ENCODE results near the gene FRK. TPM values are rescaled to one million over a fixed set of nuclear protein-coding genes. Genes with fewer than 3 reads are reported as not detected.

Gene FRK
- total and polyA plus RNA-seq, 7 donors: 0.10 to 4.2 (median 1.4) TPM

GRCh38 chr6:116033687-116034303, 26.9 kb downstream of the FRK start:
- Histone ChIP-seq H3K27ac (peak overlapping the region; percentile 17), H3K4me3 (peak overlapping the region; percentile 43), H3K36me3 (ENCODE audit: insufficient read depth in 1 of 2, low read depth in 1 of 2) (no peaks in the 10 kb centered on the region), H3K27me3 (ENCODE audit: insufficient read depth in 3 of 3, low read length in 2 of 3) (no peaks in the 10 kb centered on the region), H3K9me3 (no peaks in the 10 kb centered on the region), H3K4me1 (peaks cover 15% of the 10 kb centered on the region)
- intact Hi-C loops (cut with DNase I): no loop called here
- DNase-seq: no peak
- TF ChIP-seq CTCF (IDR thresholded peaks at IDR 0.05): no peak
- WGBS, 3 donors: 62 to 76% (median 67%) methylated on average over 4 of the region's 4 CpGs
- ATAC-seq: peak in 2 of 4 donors; percentile 50 to 61

- ATAC-seq (peak in 2 of 4 donors; percentile 56 to 67), DNase-seq (no peak)
- Histone ChIP-seq H3K4me3 (no peak overlapping the region), H3K27ac (no peak overlapping the region), H3K9me3 (no peaks in the 10 kb centered on the region), H3K36me3 (ENCODE audit: insufficient read depth in 1 of 2, low read depth in 1 of 2) (no peaks in the 10 kb centered on the region), H3K27me3 (ENCODE audit: insufficient read depth in 3 of 3, low read length in 2 of 3) (no peaks in the 10 kb centered on the region), H3K4me1 (peaks cover 7% of the 10 kb centered on the region)
- intact Hi-C loops (cut with DNase I): no loop called here
- WGBS, 3 donors: 13 to 21% (median 16%) methylated on average over 1 of the region's 1 CpG
- no peak for TF ChIP-seq CTCF (IDR thresholded peaks at IDR 0.05)
These were observed 29.9 kb downstream of the FRK start for GRCh38 chr6:116030770-116031169.

- ATAC-seq: no peak
- TF ChIP-seq CTCF (IDR thresholded peaks at IDR 0.05): no peak
- DNase-seq: no peak
- Histone ChIP-seq H3K9me3 (no peaks in the 10 kb centered on the region), H3K4me3 (no peak overlapping the region), H3K36me3 (ENCODE audit: insufficient read depth in 1 of 2, low read depth in 1 of 2) (no peaks in the 10 kb centered on the region), H3K27ac (no peak overlapping the region), H3K27me3 (ENCODE audit: insufficient read depth in 3 of 3, low read length in 2 of 3) (no peaks in the 10 kb centered on the region), H3K4me1 (peaks cover 7% of the 10 kb centered on the region)
- intact Hi-C loops (cut with DNase I): no loop called here
- 74 to 82% (median 76%) methylated on average over 1 of the region's 1 CpG for WGBS, 3 donors
These were observed 31.2 kb downstream of the FRK start for GRCh38 chr6:116029535-116029934.

- ATAC-seq: no peak
- intact Hi-C loops (cut with DNase I): no loop called here
- DNase-seq: no peak
- no peaks in the 10 kb centered on the region for H3K27me3 ChIP-seq (ENCODE audit: insufficient read depth in 3 of 3, low read length in 2 of 3)
- H3K4me1 ChIP-seq: no peaks in the 10 kb centered on the region
- WGBS, 3 donors: 77 to 92% (median 85%) methylated on average over 1 of the region's 1 CpG
- no peaks in the 10 kb centered on the region for H3K36me3 ChIP-seq (ENCODE audit: insufficient read depth in 1 of 2, low read depth in 1 of 2)
- no peak for TF ChIP-seq CTCF (IDR thresholded peaks at IDR 0.05)
- no peak overlapping the region for H3K4me3 ChIP-seq
- H3K27ac ChIP-seq: no peak overlapping the region
- H3K9me3 ChIP-seq: no peaks in the 10 kb centered on the region
These were observed 32.5 kb downstream of the FRK start for GRCh38 chr6:116028233-116028632.

- DNase-seq (no peak), ATAC-seq (no peak)
- Histone ChIP-seq H3K27ac (no peak overlapping the region), H3K36me3 (ENCODE audit: insufficient read depth in 1 of 2, low read depth in 1 of 2) (no peaks in the 10 kb centered on the region), H3K9me3 (no peaks in the 10 kb centered on the region), H3K4me3 (no peak overlapping the region), H3K27me3 (ENCODE audit: insufficient read depth in 3 of 3, low read length in 2 of 3) (no peaks in the 10 kb centered on the region), H3K4me1 (no peaks in the 10 kb centered on the region)
- intact Hi-C loops (cut with DNase I): no loop called here
- no peak for TF ChIP-seq CTCF (IDR thresholded peaks at IDR 0.05)
These were observed 32.9 kb downstream of the FRK start for GRCh38 chr6:116027801-116028200.

Data from psoas muscle (tissue), 8 donors.